ENCODE data around the gene PPIL4.

- TF ChIP-seq, protein P1, sequence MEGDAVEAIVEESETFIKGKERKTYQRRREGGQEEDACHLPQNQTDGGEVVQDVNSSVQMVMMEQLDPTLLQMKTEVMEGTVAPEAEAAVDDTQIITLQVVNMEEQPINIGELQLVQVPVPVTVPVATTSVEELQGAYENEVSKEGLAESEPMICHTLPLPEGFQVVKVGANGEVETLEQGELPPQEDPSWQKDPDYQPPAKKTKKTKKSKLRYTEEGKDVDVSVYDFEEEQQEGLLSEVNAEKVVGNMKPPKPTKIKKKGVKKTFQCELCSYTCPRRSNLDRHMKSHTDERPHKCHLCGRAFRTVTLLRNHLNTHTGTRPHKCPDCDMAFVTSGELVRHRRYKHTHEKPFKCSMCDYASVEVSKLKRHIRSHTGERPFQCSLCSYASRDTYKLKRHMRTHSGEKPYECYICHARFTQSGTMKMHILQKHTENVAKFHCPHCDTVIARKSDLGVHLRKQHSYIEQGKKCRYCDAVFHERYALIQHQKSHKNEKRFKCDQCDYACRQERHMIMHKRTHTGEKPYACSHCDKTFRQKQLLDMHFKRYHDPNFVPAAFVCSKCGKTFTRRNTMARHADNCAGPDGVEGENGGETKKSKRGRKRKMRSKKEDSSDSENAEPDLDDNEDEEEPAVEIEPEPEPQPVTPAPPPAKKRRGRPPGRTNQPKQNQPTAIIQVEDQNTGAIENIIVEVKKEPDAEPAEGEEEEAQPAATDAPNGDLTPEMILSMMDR (IDR thresholded peaks at IDR 0.05), result no peak
- no peak for TF ChIP-seq POLR2A (IDR thresholded peaks at IDR 0.05)
These were observed 84.2 kb downstream of the PPIL4 start for GRCh38 chr6:149461670-149462069.
